ENCODE data around the gene EMP2. TPM values are rescaled to one million over a fixed set of nuclear protein-coding genes. Genes with fewer than 3 reads are reported as not detected.

The EMP2 gene
- total and polyA plus RNA-seq, 2 experiments from 2014 or later: 29.1 to 93.4 TPM

GRCh38 chr16:10569621-10570020 lies 10.8 kb downstream of the EMP2 start:
- no peaks in the 10 kb centered on the region for H3K36me3 ChIP-seq (replicated peaks; ENCODE audit: insufficient read depth, low read depth)
- DNase-seq (ENCODE audit: low spot score): no peak
- H3K79me2 ChIP-seq: peaks cover 31% of the 10 kb centered on the region
- H3K4me1 ChIP-seq (ENCODE audit: insufficient read depth): no peaks in the 10 kb centered on the region
- H3K27me3 ChIP-seq: no peaks in the 10 kb centered on the region
- no peaks in the 10 kb centered on the region for H3K9me2 ChIP-seq (replicated peaks; ENCODE audit: insufficient read depth)
- H2AFZ ChIP-seq: no peak overlapping the region
- no peak overlapping the region for H3K4me3 ChIP-seq
- H3K9me3 ChIP-seq (ENCODE audit: low read depth): no peaks in the 10 kb centered on the region
- TF ChIP-seq EZH2phosphoT487 (IDR thresholded peaks at IDR 0.05; ENCODE audit: low read depth, severe bottlenecking, unreplicated experiment): no peak
- TF ChIP-seq CTCF (IDR thresholded peaks at IDR 0.05; ENCODE audit: poor library complexity): no peak
- TF ChIP-seq EZH2 (IDR thresholded peaks at IDR 0.05; ENCODE audit: borderline replicate concordance): no peak
- H4K20me1 ChIP-seq (ENCODE audit: insufficient read depth, poor library complexity, severe bottlenecking): no peaks in the 10 kb centered on the region
- 82% methylated on average over 8 of the region's 8 CpGs for WGBS (ENCODE audit: low lambda C conversion rate, missing lambda C conversion rate)
- no peak overlapping the region for H3K4me2 ChIP-seq
- no peak overlapping the region for H3K27ac ChIP-seq

- Histone ChIP-seq H3K36me3 (replicated peaks; ENCODE audit: insufficient read depth, low read depth) (no peaks in the 10 kb centered on the region), H4K20me1 (ENCODE audit: insufficient read depth, poor library complexity, severe bottlenecking) (no peaks in the 10 kb centered on the region)
These were observed 13.8 kb downstream of the EMP2 start for GRCh38 chr16:10566613-10567012.

GRCh38 chr16:10565167-10565566 lies 15.2 kb downstream of the EMP2 start:
- H3K27me3 ChIP-seq: no peaks in the 10 kb centered on the region
- no peak overlapping the region for H3K4me3 ChIP-seq
- H3K9me2 ChIP-seq (replicated peaks; ENCODE audit: insufficient read depth): no peaks in the 10 kb centered on the region
- no peaks in the 10 kb centered on the region for H4K20me1 ChIP-seq (ENCODE audit: insufficient read depth, poor library complexity, severe bottlenecking)
- H3K36me3 ChIP-seq (replicated peaks; ENCODE audit: insufficient read depth, low read depth): no peaks in the 10 kb centered on the region
- H3K27ac ChIP-seq: no peak overlapping the region
- no peak overlapping the region for H2AFZ ChIP-seq
- H3K4me1 ChIP-seq (ENCODE audit: insufficient read depth): no peaks in the 10 kb centered on the region
- peaks cover 16% of the 10 kb centered on the region for H3K79me2 ChIP-seq
- 97% methylated on average over 5 of the region's 5 CpGs for whole genome bisulfite sequencing (ENCODE audit: low lambda C conversion rate, missing lambda C conversion rate)
- H3K9me3 ChIP-seq (ENCODE audit: low read depth): no peaks in the 10 kb centered on the region
- TF ChIP-seq EZH2 (IDR thresholded peaks at IDR 0.05; ENCODE audit: borderline replicate concordance): no peak
- no peak for DNase-seq (ENCODE audit: low spot score)
- no peak overlapping the region for H3K4me2 ChIP-seq

More at GRCh38 chr16:10566613-10567012, 13.8 kb downstream of the EMP2 start:
- H3K4me1 ChIP-seq (ENCODE audit: insufficient read depth): no peaks in the 10 kb centered on the region
- H3K4me2 ChIP-seq: no peak overlapping the region
- 88% methylated on average over 6 of the region's 6 CpGs for WGBS (ENCODE audit: low lambda C conversion rate, missing lambda C conversion rate)
- TF ChIP-seq CTCF (IDR thresholded peaks at IDR 0.05; ENCODE audit: poor library complexity): no peak
- H3K9me2 ChIP-seq (replicated peaks; ENCODE audit: insufficient read depth): no peaks in the 10 kb centered on the region
- no peak for DNase-seq (ENCODE audit: low spot score)
- no peak overlapping the region for H2AFZ ChIP-seq
- no peak overlapping the region for H3K27ac ChIP-seq
- H3K79me2 ChIP-seq: peaks cover 27% of the 10 kb centered on the region
- H3K4me3 ChIP-seq: no peak overlapping the region
- H3K9me3 ChIP-seq (ENCODE audit: low read depth): no peaks in the 10 kb centered on the region
- H3K27me3 ChIP-seq: no peaks in the 10 kb centered on the region

GRCh38 chr16:10564591-10564990 lies 15.8 kb downstream of the EMP2 start:
- no peaks in the 10 kb centered on the region for H4K20me1 ChIP-seq (ENCODE audit: insufficient read depth, poor library complexity, severe bottlenecking)
- no peak overlapping the region for H3K27ac ChIP-seq

More at GRCh38 chr16:10564591-10564990, 15.8 kb downstream of the EMP2 start:
- H3K4me3 ChIP-seq: no peak overlapping the region
- H3K27me3 ChIP-seq: no peaks in the 10 kb centered on the region
- DNase-seq (ENCODE audit: low spot score): no peak
- no peaks in the 10 kb centered on the region for H3K4me1 ChIP-seq (ENCODE audit: insufficient read depth)
- H2AFZ ChIP-seq: no peak overlapping the region
- TF ChIP-seq CTCF (IDR thresholded peaks at IDR 0.05; ENCODE audit: poor library complexity) (no peak), EZH2 (IDR thresholded peaks at IDR 0.05; ENCODE audit: borderline replicate concordance) (no peak), EZH2phosphoT487 (IDR thresholded peaks at IDR 0.05; ENCODE audit: low read depth, severe bottlenecking, unreplicated experiment) (no peak)
- peaks cover 16% of the 10 kb centered on the region for H3K79me2 ChIP-seq
- H3K9me3 ChIP-seq (ENCODE audit: low read depth): no peaks in the 10 kb centered on the region
- no peaks in the 10 kb centered on the region for H3K9me2 ChIP-seq (replicated peaks; ENCODE audit: insufficient read depth)
- H3K36me3 ChIP-seq (replicated peaks; ENCODE audit: insufficient read depth, low read depth): no peaks in the 10 kb centered on the region
- H3K4me2 ChIP-seq: no peak overlapping the region
- WGBS (ENCODE audit: low lambda C conversion rate, missing lambda C conversion rate): 88% methylated on average over 5 of the region's 5 CpGs
